Esophagus muscularis mucosa (tissue), 4 donors: ENCODE measurements around the gene ATP8B3. TPM values are rescaled to one million over a fixed set of nuclear protein-coding genes. Genes with fewer than 3 reads are reported as not detected.

Source experiments
- DNase-seq: peaks from one replicate; pipeline ENCODE4 v3.0.0-alpha.2; 2017; ENCODE audit errors: extremely low spot score
- H3K27ac ChIP-seq, 4 donors: fragments of 200-600 bp; sonication (generic); replicated peaks in 1 of 4; 1 replicate in 3 of 4; 2 replicates in 1 of 4; pipeline ENCODE4 v1.5.1; 2016 to 2019; ENCODE audit warnings: mild to moderate bottlenecking in 1 of 4
- H3K27me3 ChIP-seq, 4 donors: fragments of 200-600 bp; sonication (generic); one replicate each; pipeline versions ENCODE4 v1.5.1 to v1.6.0; 2016 to 2019
- H3K36me3 ChIP-seq, 4 donors: fragments of 200-600 bp; sonication (generic); one replicate each; pipeline ENCODE4 v1.5.1; 2016 to 2019
- H3K4me1 ChIP-seq, 4 donors: fragments of 200-600 bp; sonication (generic); one replicate each; pipeline ENCODE4 v1.5.1; 2016 to 2019
- H3K4me3 ChIP-seq, 4 donors: fragments of 200-600 bp; sonication (generic); 1 replicate in 2 of 4; 2 replicates in 2 of 4; pipeline ENCODE4 v1.5.1; 2016 to 2019; ENCODE audit warnings: mild to moderate bottlenecking in 4 of 4, moderate library complexity in 1 of 4
- H3K9me3 ChIP-seq, 4 donors: fragments of 200-600 bp; sonication (generic); 1 replicate in 3 of 4; 2 replicates in 1 of 4; pipeline ENCODE4 v1.5.1; 2016 to 2019
- CTCF ChIP-seq, 3 experiments: fragments of 200-600 bp in 2 of 3; fragments of 450-650 bp in 1 of 3; sonication (generic) in 2 of 3; IDR thresholded peaks; one replicate each; pipeline ENCODE4 v1.5.1; 2017 to 2019; ENCODE audit warnings: antibody characterized with exemption in 3 of 3, mild to moderate bottlenecking in 2 of 3, moderate library complexity in 1 of 3
- EP300 ChIP-seq: sonication (generic); formaldehyde crosslinking; IDR thresholded peaks from one replicate; pipeline ENCODE4 v1.6.1; 2017; ENCODE audit warnings: antibody characterized with exemption
- POLR2A ChIP-seq: fragments of 450-650 bp; IDR thresholded peaks from one replicate; pipeline ENCODE4 v1.6.1; 2017; ENCODE audit warnings: antibody characterized with exemption, moderate library complexity, mild to moderate bottlenecking, low read depth
- POLR2AphosphoS5 ChIP-seq, 2 donors: sonication (generic); formaldehyde crosslinking; IDR thresholded peaks; one replicate each; pipeline ENCODE4 v1.6.1; 2017; ENCODE audit warnings: antibody characterized with exemption in 2 of 2
- WGBS: methylation state at CpG from one replicate; pipeline ENCODE4 v1.1.5; 2018; 5-methylcytosine and 5-hydroxymethylcytosine counted together
- intact Hi-C: fragments of 100-400 bp; cut with DNase I; formaldehyde crosslinking; loops from one replicate; pipeline ENCODE4 v1.15.1; 2023
- total RNA-seq, 4 donors: library from RNA; depleted of rRNA; stranded (reverse); fragments of >200 nt; gene quantifications; one replicate each; pipeline versions ENCODE4 v1.1.0 to v1.2.1, GENCODE V29; 2016

The ATP8B3 gene
- total RNA-seq, 4 donors from 2014 or later = 0.19 to 0.92 (median 0.66) TPM

GRCh38 chr19:1760020-1760419 lies 52.1 kb downstream of the ATP8B3 start:
- Histone ChIP-seq H3K4me1 (peaks cover 0 to 34% (median 20%) of the 10 kb centered on the region in 4 donors), H3K9me3 (no peaks in the 10 kb centered on the region), H3K27me3 (peaks cover 0 to 100% (median 88%) of the 10 kb centered on the region in 4 donors), H3K27ac (no peak overlapping the region), H3K36me3 (no peaks in the 10 kb centered on the region), H3K4me3 (no peak overlapping the region)
- WGBS = 3% methylated on average over 7 of the region's 17 CpGs
- intact Hi-C loops = no loop called here
- no peak for DNase-seq
- TF ChIP-seq CTCF (IDR thresholded peaks at IDR 0.05) (no peak), EP300 (no peak), POLR2A (no peak), POLR2AphosphoS5 (IDR thresholded peaks at IDR 0.05) (no peak)

- 14% methylated on average over 10 of the region's 16 CpGs for WGBS
- Histone ChIP-seq H3K27me3 (peaks cover 0 to 99% (median 87%) of the 10 kb centered on the region in 4 donors), H3K27ac (no peak overlapping the region), H3K9me3 (no peaks in the 10 kb centered on the region), H3K4me3 (no peak overlapping the region), H3K36me3 (no peaks in the 10 kb centered on the region), H3K4me1 (peaks cover 0 to 41% (median 25%) of the 10 kb centered on the region in 4 donors)
- no peak for TF ChIP-seq EP300
- no peak for TF ChIP-seq POLR2AphosphoS5 (IDR thresholded peaks at IDR 0.05)
- TF ChIP-seq POLR2A = no peak
- no peak for TF ChIP-seq CTCF (IDR thresholded peaks at IDR 0.05)
- intact Hi-C loops = no loop called here
- DNase-seq = no peak
Observed at GRCh38 chr19:1758959-1759903, 52.8 kb downstream of the ATP8B3 start.

- Histone ChIP-seq H3K9me3 (no peaks in the 10 kb centered on the region), H3K27me3 (peaks cover 0 to 92% (median 77%) of the 10 kb centered on the region in 4 donors), H3K4me1 (peaks cover 0 to 44% (median 26%) of the 10 kb centered on the region in 4 donors), H3K36me3 (no peaks in the 10 kb centered on the region), H3K27ac (no peak overlapping the region), H3K4me3 (no peak overlapping the region)
- WGBS = 23% methylated on average over 4 of the region's 10 CpGs
- intact Hi-C loops = no loop called here
- DNase-seq = no peak
- TF ChIP-seq EP300 (no peak), POLR2A (no peak), CTCF (IDR thresholded peaks at IDR 0.05) (no peak), POLR2AphosphoS5 (IDR thresholded peaks at IDR 0.05) (no peak)
Observed at GRCh38 chr19:1758231-1758577, 53.9 kb downstream of the ATP8B3 start.

- intact Hi-C loops = no loop called here
- WGBS = 2% methylated on average over 46 of the region's 86 CpGs
- DNase-seq = no peak
- Histone ChIP-seq H3K36me3 (no peaks in the 10 kb centered on the region), H3K27me3 (peaks cover 0 to 92% (median 75%) of the 10 kb centered on the region in 4 donors), H3K4me3 (no peak overlapping the region), H3K27ac (no peak overlapping the region), H3K4me1 (peaks cover 0 to 48% (median 26%) of the 10 kb centered on the region in 4 donors), H3K9me3 (no peaks in the 10 kb centered on the region)
- TF ChIP-seq EP300 (no peak), POLR2A (no peak), CTCF (IDR thresholded peaks at IDR 0.05) (no peak), POLR2AphosphoS5 (IDR thresholded peaks at IDR 0.05) (no peak)
Observed at GRCh38 chr19:1757468-1758230, 54.4 kb downstream of the ATP8B3 start.
